Panc1 (cell line): ENCODE data around the gene SCRG1. TPM values are rescaled to one million over a fixed set of nuclear protein-coding genes. Genes with fewer than 3 reads are reported as not detected.

Source experiments
- ATAC-seq: fragments of 200-7000 bp; cut with Tn5 transposase; 2 replicates; pipeline ENCODE4 v1.9.1; 2020; ENCODE audit warnings: mild to moderate bottlenecking, moderate library complexity
- BruUV-seq: library from RNA; stranded (reverse); fragments of 400-500 nt; replicated peaks from 2 replicates; lab custom pipeline; 2021; lab: Mats Ljungman, UMichigan
- CTCF ChIA-PET: fragments of 300-600 bp; sonication (Branson Sonifier 250); formaldehyde crosslinking; loops from one replicate; lab custom pipeline; 2022; ENCODE audit warnings: antibody characterized with exemption; lab: Charles Lee
- POLR2A ChIA-PET: fragments of 300-600 bp; sonication (Branson Sonifier 250); formaldehyde crosslinking; loops from one replicate; lab custom pipeline; 2022; ENCODE audit warnings: antibody characterized with exemption; lab: Charles Lee
- DNase-seq: peaks from one replicate; pipeline ENCODE4 v3.0.0-alpha.2; 2010; ENCODE audit warnings: low read depth, low spot score
- H3K27ac ChIP-seq: 2 replicates; pipeline ENCODE4 v1.5.1; 2011; ENCODE audit warnings: mild to moderate bottlenecking, low read length, inconsistent platforms
- H3K27me3 ChIP-seq: fragments of 200-500 bp; sonication (Bioruptor generic); 2 replicates; pipeline ENCODE4 v1.6.0; 2014; ENCODE audit warnings: low read length, inconsistent platforms; ENCODE audit not compliant: control insufficient read depth, insufficient read depth
- H3K36me3 ChIP-seq: fragments of 200-500 bp; sonication (Bioruptor generic); 2 replicates; pipeline ENCODE4 v1.5.1; 2014; ENCODE audit warnings: inconsistent platforms, mild to moderate bottlenecking, low read length, moderate library complexity; ENCODE audit not compliant: control insufficient read depth, insufficient read depth
- H3K4me1 ChIP-seq: 2 replicates; pipeline ENCODE4 v1.5.1; 2011; ENCODE audit warnings: inconsistent platforms, mild to moderate bottlenecking, low read length, moderate library complexity; ENCODE audit not compliant: control insufficient read depth, insufficient read depth
- H3K4me3 ChIP-seq, 2 experiments: 2 replicates each; pipeline ENCODE4 v1.5.1; 2011 to 2012; ENCODE audit warnings: low read depth in 2 of 2, low read length in 2 of 2, mild to moderate bottlenecking in 2 of 2, inconsistent platforms in 1 of 2, moderate library complexity in 1 of 2
- H3K9me3 ChIP-seq: fragments of 200-500 bp; sonication (Bioruptor generic); 2 replicates; pipeline ENCODE4 v1.5.1; 2014; ENCODE audit warnings: low read depth, mild to moderate bottlenecking, inconsistent platforms, low read length, moderate library complexity; ENCODE audit not compliant: control insufficient read depth, insufficient read depth
- POLR2AphosphoS5 ChIP-seq: IDR thresholded peaks from 2 replicates; pipeline ENCODE4 v1.6.1; 2012; ENCODE audit warnings: mild to moderate bottlenecking, low read depth, low read length, moderate library complexity
- SIN3A ChIP-seq: IDR thresholded peaks from 2 replicates; pipeline ENCODE4 v1.6.1; 2012; ENCODE audit warnings: low read depth, mild to moderate bottlenecking, low read length, moderate library complexity, borderline replicate concordance; ENCODE audit not compliant: insufficient read depth
- TCF7L2 ChIP-seq: IDR thresholded peaks from 2 replicates; pipeline ENCODE4 v1.6.1; 2011; ENCODE audit warnings: mild to moderate bottlenecking, low read depth, low read length, inconsistent platforms
- in situ Hi-C: cut with HindIII; loops from 2 replicates; pipeline ENCODE4 v1.10.0; 2016; ENCODE audit warnings: low sequenced_read_pairs, low pct_unique_long_range_greater_than_20kb
- intact Hi-C: fragments of 100-400 bp; cut with micrococcal nuclease; formaldehyde crosslinking; loops from one replicate; pipeline ENCODE4 v1.10.0; 2022; ENCODE audit not compliant: unreplicated experiment
- total RNA-seq: library from RNA; stranded (reverse); gene quantifications from one replicate; pipeline ENCODE4 v1.2.1, GENCODE V29; 2021; ENCODE audit not compliant: unreplicated experiment
- TF ChIP-seq, protein P1 (sequence below), 2 experiments: IDR thresholded peaks; 2 replicates each; pipeline ENCODE4 v1.6.1; 2011 to 2012; ENCODE audit warnings: low read depth in 2 of 2, control low read depth in 1 of 2, low read length in 1 of 2, mild to moderate bottlenecking in 1 of 2, moderate library complexity in 1 of 2; ENCODE audit not compliant: insufficient read depth in 1 of 2
- TF ChIP-seq, protein P2 (sequence below): fragments of 450-650 bp; IDR thresholded peaks from 2 replicates; pipeline ENCODE4 v1.5.1; 2017; ENCODE audit warnings: mild to moderate bottlenecking

Gene SCRG1
- total RNA-seq, 1 experiment from 2014 or later: not detected

DNA sequence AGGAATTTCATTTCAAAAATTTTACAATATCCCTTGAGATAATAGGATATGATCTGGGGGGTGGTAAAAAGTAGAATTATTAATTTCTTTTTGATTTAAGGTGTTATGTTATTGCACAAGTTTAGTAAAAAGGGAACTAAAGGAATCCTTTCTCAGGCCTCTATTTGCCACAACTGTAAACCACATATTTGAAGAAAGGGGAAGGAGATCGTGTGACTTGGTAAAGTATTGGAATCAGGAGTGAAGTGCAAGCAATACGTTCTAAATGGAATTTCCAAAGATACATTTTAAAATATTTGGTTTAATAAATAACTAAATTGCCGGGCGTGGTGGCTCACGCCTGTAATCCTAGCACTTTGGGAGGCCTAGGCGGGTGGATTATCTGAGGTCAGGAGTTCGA is 35.3 kb upstream of the SCRG1 start:
- no peak for TF ChIP-seq SIN3A
- TF ChIP-seq POLR2AphosphoS5: no peak
- TF ChIP-seq, protein P1, sequence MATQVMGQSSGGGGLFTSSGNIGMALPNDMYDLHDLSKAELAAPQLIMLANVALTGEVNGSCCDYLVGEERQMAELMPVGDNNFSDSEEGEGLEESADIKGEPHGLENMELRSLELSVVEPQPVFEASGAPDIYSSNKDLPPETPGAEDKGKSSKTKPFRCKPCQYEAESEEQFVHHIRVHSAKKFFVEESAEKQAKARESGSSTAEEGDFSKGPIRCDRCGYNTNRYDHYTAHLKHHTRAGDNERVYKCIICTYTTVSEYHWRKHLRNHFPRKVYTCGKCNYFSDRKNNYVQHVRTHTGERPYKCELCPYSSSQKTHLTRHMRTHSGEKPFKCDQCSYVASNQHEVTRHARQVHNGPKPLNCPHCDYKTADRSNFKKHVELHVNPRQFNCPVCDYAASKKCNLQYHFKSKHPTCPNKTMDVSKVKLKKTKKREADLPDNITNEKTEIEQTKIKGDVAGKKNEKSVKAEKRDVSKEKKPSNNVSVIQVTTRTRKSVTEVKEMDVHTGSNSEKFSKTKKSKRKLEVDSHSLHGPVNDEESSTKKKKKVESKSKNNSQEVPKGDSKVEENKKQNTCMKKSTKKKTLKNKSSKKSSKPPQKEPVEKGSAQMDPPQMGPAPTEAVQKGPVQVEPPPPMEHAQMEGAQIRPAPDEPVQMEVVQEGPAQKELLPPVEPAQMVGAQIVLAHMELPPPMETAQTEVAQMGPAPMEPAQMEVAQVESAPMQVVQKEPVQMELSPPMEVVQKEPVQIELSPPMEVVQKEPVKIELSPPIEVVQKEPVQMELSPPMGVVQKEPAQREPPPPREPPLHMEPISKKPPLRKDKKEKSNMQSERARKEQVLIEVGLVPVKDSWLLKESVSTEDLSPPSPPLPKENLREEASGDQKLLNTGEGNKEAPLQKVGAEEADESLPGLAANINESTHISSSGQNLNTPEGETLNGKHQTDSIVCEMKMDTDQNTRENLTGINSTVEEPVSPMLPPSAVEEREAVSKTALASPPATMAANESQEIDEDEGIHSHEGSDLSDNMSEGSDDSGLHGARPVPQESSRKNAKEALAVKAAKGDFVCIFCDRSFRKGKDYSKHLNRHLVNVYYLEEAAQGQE (IDR thresholded peaks at IDR 0.05; ENCODE audit: insufficient read depth in 1 of 2, low read depth in 2 of 2, low read length in 1 of 2): no peak
- TF ChIP-seq, protein P2, sequence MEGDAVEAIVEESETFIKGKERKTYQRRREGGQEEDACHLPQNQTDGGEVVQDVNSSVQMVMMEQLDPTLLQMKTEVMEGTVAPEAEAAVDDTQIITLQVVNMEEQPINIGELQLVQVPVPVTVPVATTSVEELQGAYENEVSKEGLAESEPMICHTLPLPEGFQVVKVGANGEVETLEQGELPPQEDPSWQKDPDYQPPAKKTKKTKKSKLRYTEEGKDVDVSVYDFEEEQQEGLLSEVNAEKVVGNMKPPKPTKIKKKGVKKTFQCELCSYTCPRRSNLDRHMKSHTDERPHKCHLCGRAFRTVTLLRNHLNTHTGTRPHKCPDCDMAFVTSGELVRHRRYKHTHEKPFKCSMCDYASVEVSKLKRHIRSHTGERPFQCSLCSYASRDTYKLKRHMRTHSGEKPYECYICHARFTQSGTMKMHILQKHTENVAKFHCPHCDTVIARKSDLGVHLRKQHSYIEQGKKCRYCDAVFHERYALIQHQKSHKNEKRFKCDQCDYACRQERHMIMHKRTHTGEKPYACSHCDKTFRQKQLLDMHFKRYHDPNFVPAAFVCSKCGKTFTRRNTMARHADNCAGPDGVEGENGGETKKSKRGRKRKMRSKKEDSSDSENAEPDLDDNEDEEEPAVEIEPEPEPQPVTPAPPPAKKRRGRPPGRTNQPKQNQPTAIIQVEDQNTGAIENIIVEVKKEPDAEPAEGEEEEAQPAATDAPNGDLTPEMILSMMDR: no peak
- TF ChIP-seq TCF7L2: no peak
- in situ Hi-C loops: no loop called here

DNA sequence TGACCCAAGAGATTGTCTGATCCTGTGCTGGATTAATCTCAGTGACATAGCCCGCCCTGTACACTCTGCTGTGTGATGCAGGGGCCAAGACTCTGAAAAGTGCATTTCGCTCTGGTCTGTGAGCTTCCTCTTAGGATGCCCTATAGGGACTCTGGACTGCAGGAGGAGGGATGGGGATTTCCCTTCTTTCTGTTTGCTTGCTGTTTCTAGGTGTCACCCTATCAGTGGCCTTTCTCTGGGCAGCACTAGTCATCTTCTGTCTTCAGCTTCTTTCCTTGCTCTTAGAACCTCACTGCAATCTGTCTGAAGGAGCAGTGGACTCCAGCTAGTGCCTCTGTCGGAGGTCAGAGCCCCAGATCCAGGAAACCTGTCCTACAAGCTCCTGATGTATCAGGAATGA is 34.5 kb upstream of the SCRG1 start:
- ChIA-PET CTCF (no interaction called here), POLR2A (no interaction called here)
- BruUV-seq: no TSS peak

More for the DNA sequence above, 35.3 kb upstream of the SCRG1 start:
- H3K4me1 ChIP-seq: no peaks in the 10 kb centered on the region
- no peak overlapping the region for H3K27ac ChIP-seq
- BruUV-seq: no TSS peak
- no peak overlapping the region for H3K4me3 ChIP-seq
- H3K27me3 ChIP-seq: no peaks in the 10 kb centered on the region
- POLR2A ChIA-PET: no interaction called here
- no peak for DNase-seq
- no peaks in the 10 kb centered on the region for H3K9me3 ChIP-seq
- ATAC-seq: no peak
- no peaks in the 10 kb centered on the region for H3K36me3 ChIP-seq
- intact Hi-C loops: no loop called here
- CTCF ChIA-PET: no interaction called here

More for the DNA sequence above, 34.5 kb upstream of the SCRG1 start:
- H3K27ac ChIP-seq: no peak overlapping the region
- H3K36me3 ChIP-seq: no peaks in the 10 kb centered on the region
- ATAC-seq (no peak), DNase-seq (no peak)
- TF ChIP-seq, protein P1 (IDR thresholded peaks at IDR 0.05; ENCODE audit: insufficient read depth in 1 of 2, low read depth in 2 of 2, low read length in 1 of 2): no peak
- TF ChIP-seq TCF7L2 (no peak), POLR2AphosphoS5 (no peak), SIN3A (no peak)
- TF ChIP-seq, protein P2: no peak
- no peaks in the 10 kb centered on the region for H3K27me3 ChIP-seq
- intact Hi-C loops (no loop called here), in situ Hi-C loops (no loop called here)
- H3K9me3 ChIP-seq: no peaks in the 10 kb centered on the region
- H3K4me1 ChIP-seq: no peaks in the 10 kb centered on the region
- H3K4me3 ChIP-seq: no peak overlapping the region
